NCI-H2029 (cell line): ENCODE measurements around the gene CRY1.
"Not testable (repeated sequence)": the region's sequence is repeated elsewhere in the genome, so short reads cannot be mapped to it uniquely, and the experiment has no call there.

Experiments
- DNase-seq: peaks from one replicate; lab custom pipeline; 2025; lab: John Stamatoyannopoulos, UW

Gene CRY1

GRCh38 chr12:107007411-107007810 is 85.9 kb downstream of the CRY1 start:
- no peak for DNase-seq

GRCh38 chr12:107002665-107003064 is 90.7 kb downstream of the CRY1 start:
- DNase-seq, result not testable (repeated sequence)

GRCh38 chr12:106999446-106999845 is 93.9 kb downstream of the CRY1 start:
- no peak for DNase-seq

- DNase-seq, result no peak
These were observed 95.4 kb downstream of the CRY1 start for GRCh38 chr12:106997916-106998315.

- not testable (repeated sequence) for DNase-seq
These were observed 97.2 kb downstream of the CRY1 start for GRCh38 chr12:106996102-106996501.

- DNase-seq, result no peak
These were observed 98.6 kb downstream of the CRY1 start for GRCh38 chr12:106994579-106995220.

- no peak for DNase-seq
These were observed 105.5 kb downstream of the CRY1 start for GRCh38 chr12:106987846-106988245.

GRCh38 chr12:106986625-106987389 is 106.5 kb downstream of the CRY1 start, which contains the start of gene MTERF2:
Gene MTERF2, minus strand, starts transcription at chr12:106987146. Its CDS starts 8,432 bp downstream, at chr12:106978714.
- peak; percentile 93 for DNase-seq

GRCh38 chr12:106986135-106986534 is 107.2 kb downstream of the CRY1 start:
- DNase-seq, result no peak

GRCh38 chr12:106985479-106985878 is 107.9 kb downstream of the CRY1 start:
- no peak for DNase-seq

GRCh38 chr12:106984588-106985137 is 108.7 kb downstream of the CRY1 start:
- DNase-seq, result no peak

- no peak for DNase-seq
These were observed 111.1 kb downstream of the CRY1 start for GRCh38 chr12:106982229-106982628.

- DNase-seq, result no peak
These were observed 111.6 kb downstream of the CRY1 start for GRCh38 chr12:106981788-106982187.

- DNase-seq, result no peak
These were observed 112.4 kb downstream of the CRY1 start for GRCh38 chr12:106980944-106981343.

GRCh38 chr12:106978035-106978800 is 115.1 kb downstream of the CRY1 start:
- peak; percentile 19 for DNase-seq

- no peak for DNase-seq
These were observed 116.7 kb downstream of the CRY1 start for GRCh38 chr12:106976668-106977067.

- DNase-seq, result no peak
These were observed 117.2 kb downstream of the CRY1 start for GRCh38 chr12:106975993-106976658.

- no peak for DNase-seq
These were observed 118.3 kb downstream of the CRY1 start for GRCh38 chr12:106975098-106975497.

- peak; percentile 61 for DNase-seq
These were observed 118.8 kb downstream of the CRY1 start for GRCh38 chr12:106974511-106974910.

GRCh38 chr12:106973545-106973944 is 119.8 kb downstream of the CRY1 start:
- no peak for DNase-seq

GRCh38 chr12:106971065-106971464 is 122.3 kb downstream of the CRY1 start:
- DNase-seq, result no peak

- no peak for DNase-seq
These were observed 128.8 kb downstream of the CRY1 start for GRCh38 chr12:106964526-106964925.
